Upper lobe of left lung (tissue), 6 donors: ENCODE measurements around the gene N4BP2L2. TPM values are rescaled to one million over a fixed set of nuclear protein-coding genes. Genes with fewer than 3 reads are reported as not detected.

Experiments used
- ATAC-seq, 2 donors: fragments of 200-7000 bp; cut with Tn5 transposase; one replicate each; pipeline ENCODE4 v1.9.1; 2022; ENCODE audit warnings: mild to moderate bottlenecking in 2 of 2, moderate library complexity in 2 of 2; ENCODE audit not compliant: low FRiP score in 2 of 2
- DNase-seq, 2 donors: peaks; one replicate each; pipeline ENCODE4 v3.0.0-alpha.2; 2019 to 2020
- H3K27ac ChIP-seq, 4 donors: fragments of 200-600 bp; sonication (generic); one replicate each; pipeline ENCODE4 v1.5.1; 2016 to 2019
- H3K27me3 ChIP-seq, 4 donors: fragments of 200-600 bp; sonication (generic); one replicate each; pipeline ENCODE4 v1.5.1; 2017 to 2019
- H3K36me3 ChIP-seq, 4 donors: fragments of 200-600 bp; sonication (generic); one replicate each; pipeline ENCODE4 v1.5.1; 2016 to 2019
- H3K4me1 ChIP-seq, 4 donors: fragments of 200-600 bp; sonication (generic); one replicate each; pipeline ENCODE4 v1.5.1; 2018 to 2019
- H3K4me3 ChIP-seq, 4 donors: fragments of 200-600 bp; sonication (generic); one replicate each; pipeline ENCODE4 v1.5.1; 2017 to 2019; ENCODE audit warnings: mild to moderate bottlenecking in 2 of 4, moderate library complexity in 1 of 4
- H3K9me3 ChIP-seq, 4 donors: fragments of 200-600 bp; sonication (generic); one replicate each; pipeline ENCODE4 v1.5.1; 2018 to 2019
- CTCF ChIP-seq, 6 experiments: fragments of 450-650 bp in 4 of 6; fragments of 200-600 bp in 2 of 6; sonication (generic) in 2 of 6; IDR thresholded peaks; one replicate each; pipeline ENCODE4 v1.5.1; 2016 to 2019; ENCODE audit warnings: antibody characterized with exemption in 6 of 6
- EP300 ChIP-seq, 4 donors: sonication (generic); formaldehyde crosslinking; IDR thresholded peaks; one replicate each; pipeline ENCODE4 v1.5.1; 2017; ENCODE audit warnings: antibody characterized with exemption in 4 of 4, control low read depth in 2 of 4
- POLR2A ChIP-seq, 4 donors: fragments of 450-650 bp; IDR thresholded peaks; one replicate each; pipeline ENCODE4 v1.5.1; 2016 to 2017; ENCODE audit warnings: antibody characterized with exemption in 4 of 4, mild to moderate bottlenecking in 2 of 4
- POLR2AphosphoS5 ChIP-seq, 2 donors: sonication (generic); formaldehyde crosslinking; IDR thresholded peaks; one replicate each; pipeline ENCODE4 v1.5.1; 2017; ENCODE audit warnings: antibody characterized with exemption in 2 of 2
- WGBS, 2 donors: methylation state at CpG; one replicate each; pipeline ENCODE4 v1.1.5; 2017 to 2018; 5-methylcytosine and 5-hydroxymethylcytosine counted together
- total RNA-seq, 6 donors: library from RNA; depleted of rRNA in 4 of 6; stranded (reverse); fragments of >200 nt in 4 of 6; gene quantifications; one replicate each; pipeline versions ENCODE4 v1.1.0 to v1.2.1, GENCODE V29; 2016 to 2021
- donor health status: DM: no; HTN: no; CAD: no; lungs with moderate emphysema.
- donor health status: DM: no; HTN: yes; CAD: no; lungs with severe emphysema.

The N4BP2L2 gene
- total RNA-seq, 6 donors from 2014 or later = 93.7 to 583 (median 146) TPM

GRCh38 chr13:32413284-32413683 is 125.3 kb downstream of the N4BP2L2 start:
- H3K27ac ChIP-seq = no peak overlapping the region
- no peaks in the 10 kb centered on the region for H3K9me3 ChIP-seq
- H3K4me1 ChIP-seq = peaks cover 6 to 10% (median 9%) of the 10 kb centered on the region in 4 donors
- H3K4me3 ChIP-seq = no peak overlapping the region
- no peak for ATAC-seq
- TF ChIP-seq POLR2AphosphoS5 (IDR thresholded peaks at IDR 0.05) (no peak), CTCF (IDR thresholded peaks at IDR 0.05) (no peak), POLR2A (IDR thresholded peaks at IDR 0.05) (no peak), EP300 (IDR thresholded peaks at IDR 0.05) (no peak)
- WGBS, 2 donors = 94 to 95% methylated on average over 3 of the region's 3 CpGs
- no peaks in the 10 kb centered on the region for H3K36me3 ChIP-seq
- H3K27me3 ChIP-seq = no peaks in the 10 kb centered on the region
- DNase-seq = no peak

GRCh38 chr13:32409561-32410421 is 128.8 kb downstream of the N4BP2L2 start:
- Histone ChIP-seq H3K4me3 (no peak overlapping the region), H3K4me1 (peaks cover 6 to 10% (median 9%) of the 10 kb centered on the region in 4 donors), H3K36me3 (peaks cover 0 to 19% (median 4%) of the 10 kb centered on the region in 4 donors), H3K9me3 (no peaks in the 10 kb centered on the region), H3K27me3 (no peaks in the 10 kb centered on the region), H3K27ac (no peak overlapping the region)
- no peak for TF ChIP-seq EP300 (IDR thresholded peaks at IDR 0.05)
- no peak for TF ChIP-seq POLR2AphosphoS5 (IDR thresholded peaks at IDR 0.05)
- TF ChIP-seq CTCF (IDR thresholded peaks at IDR 0.05) = no peak
- TF ChIP-seq POLR2A (IDR thresholded peaks at IDR 0.05) = no peak
- peak in 1 of 2 donors; percentile 72 for DNase-seq
- 55 to 65% methylated on average over 25 to 27 of the region's 27 CpGs for WGBS, 2 donors
- peak; percentile 69 to 92 for ATAC-seq

- ATAC-seq = peak in 1 of 2 donors; percentile 55
- H3K4me1 ChIP-seq = peaks cover 6 to 10% (median 9%) of the 10 kb centered on the region in 4 donors
These were observed 129.6 kb downstream of the N4BP2L2 start for GRCh38 chr13:32409001-32409313.

GRCh38 chr13:32408296-32409000 is 130.1 kb downstream of the N4BP2L2 start:
- no peak for ATAC-seq
- Histone ChIP-seq H3K4me3 (no peak overlapping the region), H3K27me3 (no peaks in the 10 kb centered on the region), H3K36me3 (peaks cover 0 to 31% (median 4%) of the 10 kb centered on the region in 4 donors), H3K27ac (no peak overlapping the region), H3K4me1 (peaks cover 6 to 10% (median 9%) of the 10 kb centered on the region in 4 donors), H3K9me3 (no peaks in the 10 kb centered on the region)
- no peak for TF ChIP-seq EP300 (IDR thresholded peaks at IDR 0.05)
- no peak for TF ChIP-seq POLR2A (IDR thresholded peaks at IDR 0.05)
- no peak for TF ChIP-seq POLR2AphosphoS5 (IDR thresholded peaks at IDR 0.05)
- TF ChIP-seq CTCF (IDR thresholded peaks at IDR 0.05) = no peak
- no peak for DNase-seq
- 91% methylated on average over 9 of the region's 9 CpGs for WGBS, 2 donors

More at GRCh38 chr13:32409001-32409313, 129.6 kb downstream of the N4BP2L2 start:
- TF ChIP-seq POLR2A (IDR thresholded peaks at IDR 0.05) (no peak), POLR2AphosphoS5 (IDR thresholded peaks at IDR 0.05) (no peak), CTCF (IDR thresholded peaks at IDR 0.05) (no peak), EP300 (IDR thresholded peaks at IDR 0.05) (no peak)
- Histone ChIP-seq H3K27ac (no peak overlapping the region), H3K4me3 (no peak overlapping the region), H3K36me3 (peaks cover 0 to 26% (median 4%) of the 10 kb centered on the region in 4 donors), H3K27me3 (no peaks in the 10 kb centered on the region), H3K9me3 (no peaks in the 10 kb centered on the region)
- no peak for DNase-seq
- 65 to 72% methylated on average over 6 of the region's 6 CpGs for WGBS, 2 donors
